ENCODE results near the gene TMEM50A. TPM values are rescaled to one million over a fixed set of nuclear protein-coding genes. Genes with fewer than 3 reads are reported as not detected.
"Not testable (repeated sequence)": the region's sequence is repeated elsewhere in the genome, so short reads cannot be mapped to it uniquely, and the experiment has no call there.

The TMEM50A gene
- total RNA-seq, 2 donors from 2014 or later = 76.3 to 125 TPM

DNA sequence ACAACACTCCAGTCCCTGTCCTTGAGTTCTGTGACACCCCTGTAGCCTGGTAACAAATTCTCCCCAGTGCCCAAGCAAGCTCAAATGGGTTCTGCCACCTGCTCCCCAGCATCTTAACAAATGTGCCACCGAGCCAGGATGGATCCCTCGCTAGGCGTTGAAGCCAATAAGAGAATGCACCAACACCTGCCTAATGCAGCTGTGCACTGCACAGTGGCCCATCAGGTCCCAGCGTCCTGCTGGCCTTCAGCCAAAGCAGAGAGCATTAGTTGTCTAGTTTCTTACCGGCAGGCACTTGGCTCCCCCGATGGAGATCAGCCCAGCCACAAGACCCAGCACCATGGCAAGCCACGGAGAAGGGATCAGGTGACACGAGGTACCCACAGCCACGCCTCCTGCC lies 50.6 kb downstream of the TMEM50A start:
- H3K4me3 Mint-ChIP-seq; ATAC-seq (replicated peaks); H3K36me3 Mint-ChIP-seq (ENCODE audit: low read depth); H3K4me1 Mint-ChIP-seq; H3K9me3 Mint-ChIP-seq; H3K27me3 Mint-ChIP-seq; H3K27ac Mint-ChIP-seq: not testable (repeated sequence)

DNA sequence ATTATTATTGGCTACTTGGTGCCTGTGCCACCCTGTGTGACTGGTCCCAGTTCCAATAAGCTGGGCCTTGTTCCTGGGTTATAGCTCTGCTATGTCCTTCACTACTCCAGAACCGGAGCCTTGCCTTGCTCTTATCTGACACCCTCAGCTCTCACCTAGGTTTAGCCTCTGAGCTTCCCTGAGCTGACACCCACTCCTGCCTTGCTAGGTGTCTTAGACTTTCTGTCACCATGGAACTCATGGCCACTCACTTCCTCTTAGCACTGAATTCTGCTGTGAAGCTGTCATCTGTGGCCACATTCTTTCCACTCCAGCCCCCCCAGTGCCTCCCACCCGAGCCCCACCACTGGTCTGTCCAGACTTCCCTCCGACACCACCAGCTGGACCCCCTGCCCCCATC lies 51.6 kb downstream of the TMEM50A start:
- not testable (repeated sequence) for H3K36me3 Mint-ChIP-seq (ENCODE audit: low read depth); H3K27me3 Mint-ChIP-seq; H3K4me3 Mint-ChIP-seq; H3K9me3 Mint-ChIP-seq; H3K4me1 Mint-ChIP-seq; ATAC-seq (replicated peaks); H3K27ac Mint-ChIP-seq

DNA sequence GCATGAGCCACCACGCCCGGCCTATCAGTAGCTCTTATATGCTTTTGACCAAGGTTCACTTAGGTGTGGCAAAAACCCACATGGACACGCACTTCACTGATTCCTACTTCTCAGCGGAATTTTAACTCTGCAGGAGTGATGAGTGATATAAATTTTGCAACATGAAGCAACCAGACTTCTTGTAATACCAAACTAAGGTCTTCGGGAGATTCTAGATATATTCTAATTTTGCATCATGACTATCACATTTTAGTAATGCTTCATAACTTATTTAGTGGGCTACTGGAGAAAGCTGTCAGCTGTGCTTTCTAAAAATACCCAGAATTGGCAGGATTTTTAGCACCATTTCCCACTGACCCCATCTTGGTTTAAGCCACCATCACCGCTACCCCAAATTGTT lies 54.7 kb downstream of the TMEM50A start:
- Mint-ChIP-seq H3K36me3 (ENCODE audit: low read depth) (no peaks in the 10 kb centered on the region), H3K27me3 (peaks cover 4% of the 10 kb centered on the region), H3K4me1 (no peaks in the 10 kb centered on the region), H3K27ac (no peak overlapping the region), H3K9me3 (no peaks in the 10 kb centered on the region), H3K4me3 (no peak overlapping the region)
- no peak for ATAC-seq (replicated peaks)

DNA sequence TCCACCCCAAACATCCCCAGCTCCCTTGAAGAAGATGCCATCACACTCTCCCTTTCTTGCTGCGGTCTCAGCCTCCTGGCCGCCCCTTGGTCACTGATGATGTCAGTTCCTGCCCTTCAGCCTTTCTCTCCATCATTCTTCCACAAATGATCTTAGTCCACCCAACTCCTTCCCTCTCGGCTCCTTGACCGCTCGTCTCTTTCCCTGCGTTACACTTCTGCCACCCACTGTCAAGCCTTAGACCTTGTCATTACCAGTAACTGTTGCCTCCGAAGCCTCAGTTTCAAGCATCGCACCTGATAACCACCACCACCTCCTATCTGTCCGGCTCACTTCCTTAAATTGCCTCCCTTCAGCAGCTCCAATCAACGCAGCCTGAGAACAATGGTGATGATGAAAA lies 59.4 kb downstream of the TMEM50A start:
- not testable (repeated sequence) for ATAC-seq (replicated peaks); H3K4me1 Mint-ChIP-seq; H3K36me3 Mint-ChIP-seq (ENCODE audit: low read depth); H3K4me3 Mint-ChIP-seq; H3K9me3 Mint-ChIP-seq; H3K27ac Mint-ChIP-seq; H3K27me3 Mint-ChIP-seq

DNA sequence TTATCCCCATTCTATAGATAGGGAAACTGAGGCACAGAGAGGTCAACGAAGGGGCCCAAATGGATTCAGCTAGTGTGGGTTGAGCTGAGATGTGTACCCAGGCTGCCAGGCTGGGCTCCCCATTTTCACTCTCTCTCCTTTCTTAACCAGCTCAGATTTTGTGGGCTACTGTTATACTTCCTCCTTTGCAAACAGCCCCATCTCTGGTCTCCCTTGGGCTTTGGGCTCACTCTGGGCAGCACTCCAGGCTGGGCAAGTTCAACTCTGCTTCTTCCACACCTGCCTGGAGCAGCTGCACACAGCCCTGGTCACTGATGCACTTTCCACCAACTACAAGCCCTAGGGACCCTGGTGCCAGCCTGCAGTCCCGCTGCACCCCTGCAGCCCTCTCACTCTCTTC lies 59.9 kb downstream of the TMEM50A start:
- not testable (repeated sequence) for H3K27ac Mint-ChIP-seq; H3K36me3 Mint-ChIP-seq (ENCODE audit: low read depth); H3K27me3 Mint-ChIP-seq; H3K9me3 Mint-ChIP-seq; ATAC-seq (replicated peaks); H3K4me3 Mint-ChIP-seq; H3K4me1 Mint-ChIP-seq

GRCh38 chr1:25402947-25403803 lies 65.0 kb downstream of the TMEM50A start:
- peak overlapping the region; percentile 17 for H3K27ac Mint-ChIP-seq
- not testable (repeated sequence) for H3K4me3 Mint-ChIP-seq; H3K36me3 Mint-ChIP-seq (ENCODE audit: low read depth); H3K4me1 Mint-ChIP-seq; H3K9me3 Mint-ChIP-seq; H3K27me3 Mint-ChIP-seq
- peak; percentile 89 for ATAC-seq (replicated peaks)

- H3K4me3 Mint-ChIP-seq; H3K27ac Mint-ChIP-seq; H3K36me3 Mint-ChIP-seq (ENCODE audit: low read depth); ATAC-seq (replicated peaks); H3K27me3 Mint-ChIP-seq; H3K9me3 Mint-ChIP-seq; H3K4me1 Mint-ChIP-seq: not testable (repeated sequence)
These were observed 67.7 kb downstream of the TMEM50A start for GRCh38 chr1:25405731-25406305.

- H3K27ac Mint-ChIP-seq, H3K4me1 Mint-ChIP-seq: not testable (repeated sequence)
These were observed 71.7 kb downstream of the TMEM50A start for GRCh38 chr1:25409641-25410427.

More at GRCh38 chr1:25409641-25410427, 71.7 kb downstream of the TMEM50A start:
- H3K36me3 Mint-ChIP-seq (ENCODE audit: low read depth); H3K4me3 Mint-ChIP-seq; H3K9me3 Mint-ChIP-seq; H3K27me3 Mint-ChIP-seq; ATAC-seq (replicated peaks): not testable (repeated sequence)

Other genes with a start within 250 kb of the TMEM50A start
- 10 to 100 TPM; 39.1 to 46.1 TPM for gene SYF2, start 105.8 kb upstream of the TMEM50A start, total RNA-seq
- 100 to 1,000 TPM; 120 to 228 TPM for gene RSRP1, start 90.9 kb upstream of the TMEM50A start, total RNA-seq
- gene RHD, start 65.8 kb upstream of the TMEM50A start, total RNA-seq = under 1 TPM in 1 of 2 donors, not detected in 1; 0.11 TPM
- gene RHCE, start 82.5 kb downstream of the TMEM50A start, total RNA-seq = 1 to 10 TPM in 1 of 2 donors, not detected in 1; 1.3 TPM
- 10 to 100 TPM; 12.4 to 18.8 TPM for gene MACO1, start 92.6 kb downstream of the TMEM50A start, total RNA-seq
- gene LDLRAP1, start 205.3 kb downstream of the TMEM50A start, total RNA-seq = 10 to 100 TPM in 1 of 2 donors, 1 to 10 TPM in 1; 6.7 to 10.3 TPM